ENCODE data around the gene SASH3. TPM values are rescaled to one million over a fixed set of nuclear protein-coding genes. Genes with fewer than 3 reads are reported as not detected.

Gene SASH3
- total RNA-seq, 1 experiment from 2014 or later, result not detected

Other genes starting within 250 kb of the SASH3 start
- gene OCRL, start 239.7 kb upstream of the SASH3 start, total RNA-seq (2014; rRNA removed; shearing (Covaris generic)), result 17.7 and 18.5 TPM in 2 replicates
- 0.19 and 0.74 TPM in 2 replicates for gene APLN, start 125.0 kb upstream of the SASH3 start, total RNA-seq (2014; rRNA removed; shearing (Covaris generic))
- 0.12 TPM in 1 of 2 replicates, not detected in the other for gene XPNPEP2, start 41.0 kb upstream of the SASH3 start, total RNA-seq (2014; rRNA removed; shearing (Covaris generic))
- gene ZDHHC9, start 63.9 kb downstream of the SASH3 start, total RNA-seq (2014; rRNA removed; shearing (Covaris generic)), result 16.0 and 24.5 TPM in 2 replicates
- 27.1 and 37.9 TPM in 2 replicates for gene UTP14A, start 126.2 kb downstream of the SASH3 start, total RNA-seq (2014; rRNA removed; shearing (Covaris generic))
- gene BCORL1, start 202.7 kb downstream of the SASH3 start, total RNA-seq (2014; rRNA removed; shearing (Covaris generic)), result 0.46 and 1.3 TPM in 2 replicates